Loucy (cell line): ENCODE measurements around the gene COL10A1.

Source experiments
- H2AFZ ChIP-seq: fragments of 200-600 bp; sonication (generic); 2 replicates; pipeline ENCODE4 v1.6.0; 2016; ENCODE audit warnings: antibody characterized with exemption, mild to moderate bottlenecking, low read length, moderate library complexity
- H3F3A ChIP-seq: fragments of 200-600 bp; 2 replicates; pipeline ENCODE4 v1.6.0; 2016; ENCODE audit warnings: antibody characterized with exemption, low read depth, mild to moderate bottlenecking
- H3K27me3 ChIP-seq: fragments of 200-600 bp; sonication (generic); 2 replicates; pipeline ENCODE4 v1.6.1; 2014; ENCODE audit warnings: low read length, mild to moderate bottlenecking; ENCODE audit not compliant: insufficient read depth, poor library complexity, severe bottlenecking
- H3K36me3 ChIP-seq: fragments of 200-600 bp; sonication (generic); 2 replicates; pipeline ENCODE4 v1.6.1; 2016; ENCODE audit warnings: low read length; ENCODE audit not compliant: insufficient read depth
- H3K4me1 ChIP-seq: fragments of 200-600 bp; sonication (generic); 2 replicates; pipeline ENCODE4 v1.5.1; 2014; ENCODE audit warnings: low read length, mild to moderate bottlenecking; ENCODE audit not compliant: insufficient read depth, poor library complexity, severe bottlenecking
- H3K4me2 ChIP-seq: fragments of 200-600 bp; sonication (generic); 2 replicates; pipeline ENCODE4 v1.6.0; 2014; ENCODE audit warnings: antibody characterized with exemption, low read length, low read depth, mild to moderate bottlenecking; ENCODE audit not compliant: poor library complexity, severe bottlenecking
- H3K4me3 ChIP-seq: fragments of 200-600 bp; sonication (generic); 2 replicates; pipeline ENCODE4 v1.5.1; 2014; ENCODE audit warnings: low read length, mild to moderate bottlenecking, mixed read lengths; ENCODE audit not compliant: poor library complexity, severe bottlenecking
- H3K79me2 ChIP-seq: fragments of 200-600 bp; sonication (generic); 2 replicates; pipeline ENCODE4 v1.6.1; 2014; ENCODE audit warnings: low read length; ENCODE audit not compliant: insufficient read depth
- H3K9ac ChIP-seq: fragments of 200-600 bp; sonication (generic); 2 replicates; pipeline ENCODE4 v1.6.0; 2014; ENCODE audit warnings: mild to moderate bottlenecking, low read depth, low read length, moderate library complexity; ENCODE audit not compliant: poor library complexity, severe bottlenecking
- H3K9me2 ChIP-seq: fragments of 200-600 bp; sonication (generic); replicated peaks from 2 replicates; pipeline ENCODE4 v1.6.1; 2016; ENCODE audit warnings: low read depth, low read length, mixed read lengths
- H3K9me3 ChIP-seq: fragments of 200-600 bp; sonication (generic); 2 replicates; pipeline ENCODE4 v1.6.1; 2014; ENCODE audit warnings: mild to moderate bottlenecking, antibody characterized with exemption, low read length, low read depth; ENCODE audit not compliant: insufficient read depth
- H4K20me1 ChIP-seq: fragments of 200-600 bp; sonication (generic); 2 replicates; pipeline ENCODE4 v1.6.0; 2014; ENCODE audit warnings: antibody characterized with exemption, low read length, mild to moderate bottlenecking; ENCODE audit not compliant: insufficient read depth, poor library complexity, severe bottlenecking
- EZH2phosphoT487 ChIP-seq: fragments of 200-600 bp; IDR thresholded peaks from 2 replicates; pipeline ENCODE4 v1.6.1; 2018; ENCODE audit warnings: antibody characterized with exemption, mild to moderate bottlenecking, moderate library complexity, borderline replicate concordance
- TF ChIP-seq, protein P1 (sequence below): fragments of 200-600 bp; sonication (generic); conservative IDR thresholded peaks from 2 replicates; pipeline ENCODE4 v1.5.1; 2014; ENCODE audit warnings: mild to moderate bottlenecking, antibody characterized with exemption, low read length

The COL10A1 gene

DNA sequence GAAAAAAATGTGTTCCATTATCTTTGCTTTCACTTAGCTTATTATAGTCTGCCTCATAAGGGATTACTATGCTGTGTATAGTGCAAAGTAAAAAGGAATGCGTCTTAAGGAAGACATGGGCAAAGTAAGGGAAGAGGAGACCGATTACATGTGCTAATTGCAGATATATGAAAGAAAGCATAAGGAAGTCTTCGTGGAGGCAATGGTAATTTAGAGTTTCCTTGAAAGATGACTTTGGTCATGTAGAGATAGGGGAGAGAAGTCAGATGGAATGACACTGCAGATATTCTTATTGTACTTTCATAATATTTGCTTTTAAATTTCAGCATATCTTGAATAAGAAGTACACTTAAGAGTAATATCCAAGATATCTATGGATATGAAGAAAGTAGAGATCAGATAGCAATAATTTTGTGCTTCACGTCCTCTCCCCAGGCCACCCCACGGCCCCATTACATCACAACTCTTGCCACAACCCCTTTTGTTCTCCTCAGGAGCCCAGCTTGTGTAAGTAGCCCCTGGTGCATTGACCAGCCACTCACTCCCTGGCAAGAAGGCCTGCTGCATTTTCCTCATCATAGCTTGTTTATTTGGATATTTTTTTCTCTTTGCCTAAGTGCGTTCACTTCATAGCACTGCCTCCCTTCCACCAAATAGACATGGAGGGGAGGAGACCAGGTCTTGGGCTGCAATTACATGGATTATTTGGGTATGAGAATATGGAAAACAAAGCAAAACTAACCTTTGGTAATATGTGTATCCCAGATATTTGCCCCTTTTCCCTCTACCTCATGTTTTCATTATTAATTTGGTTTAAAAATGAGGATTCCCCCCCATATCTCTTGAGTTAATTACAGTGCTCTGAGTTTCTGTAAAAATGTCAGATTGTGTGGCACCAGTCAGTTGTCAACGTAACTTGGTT lies 30.7 kb upstream of the COL10A1 start:
- H4K20me1 ChIP-seq: no peaks in the 10 kb centered on the region
- H3F3A ChIP-seq: no peaks in the 10 kb centered on the region
- no peaks in the 10 kb centered on the region for H3K4me1 ChIP-seq
- no peaks in the 10 kb centered on the region for H3K79me2 ChIP-seq
- no peaks in the 10 kb centered on the region for H3K36me3 ChIP-seq
- no peak overlapping the region for H3K9ac ChIP-seq
- no peak overlapping the region for H3K4me3 ChIP-seq
- no peak for TF ChIP-seq EZH2phosphoT487
- TF ChIP-seq, protein P1, sequence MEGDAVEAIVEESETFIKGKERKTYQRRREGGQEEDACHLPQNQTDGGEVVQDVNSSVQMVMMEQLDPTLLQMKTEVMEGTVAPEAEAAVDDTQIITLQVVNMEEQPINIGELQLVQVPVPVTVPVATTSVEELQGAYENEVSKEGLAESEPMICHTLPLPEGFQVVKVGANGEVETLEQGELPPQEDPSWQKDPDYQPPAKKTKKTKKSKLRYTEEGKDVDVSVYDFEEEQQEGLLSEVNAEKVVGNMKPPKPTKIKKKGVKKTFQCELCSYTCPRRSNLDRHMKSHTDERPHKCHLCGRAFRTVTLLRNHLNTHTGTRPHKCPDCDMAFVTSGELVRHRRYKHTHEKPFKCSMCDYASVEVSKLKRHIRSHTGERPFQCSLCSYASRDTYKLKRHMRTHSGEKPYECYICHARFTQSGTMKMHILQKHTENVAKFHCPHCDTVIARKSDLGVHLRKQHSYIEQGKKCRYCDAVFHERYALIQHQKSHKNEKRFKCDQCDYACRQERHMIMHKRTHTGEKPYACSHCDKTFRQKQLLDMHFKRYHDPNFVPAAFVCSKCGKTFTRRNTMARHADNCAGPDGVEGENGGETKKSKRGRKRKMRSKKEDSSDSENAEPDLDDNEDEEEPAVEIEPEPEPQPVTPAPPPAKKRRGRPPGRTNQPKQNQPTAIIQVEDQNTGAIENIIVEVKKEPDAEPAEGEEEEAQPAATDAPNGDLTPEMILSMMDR: no peak
- H3K4me2 ChIP-seq: no peak overlapping the region
- H3K9me2 ChIP-seq: no peaks in the 10 kb centered on the region
- H3K9me3 ChIP-seq: no peaks in the 10 kb centered on the region
- H3K27me3 ChIP-seq: no peaks in the 10 kb centered on the region
- no peak overlapping the region for H2AFZ ChIP-seq

DNA sequence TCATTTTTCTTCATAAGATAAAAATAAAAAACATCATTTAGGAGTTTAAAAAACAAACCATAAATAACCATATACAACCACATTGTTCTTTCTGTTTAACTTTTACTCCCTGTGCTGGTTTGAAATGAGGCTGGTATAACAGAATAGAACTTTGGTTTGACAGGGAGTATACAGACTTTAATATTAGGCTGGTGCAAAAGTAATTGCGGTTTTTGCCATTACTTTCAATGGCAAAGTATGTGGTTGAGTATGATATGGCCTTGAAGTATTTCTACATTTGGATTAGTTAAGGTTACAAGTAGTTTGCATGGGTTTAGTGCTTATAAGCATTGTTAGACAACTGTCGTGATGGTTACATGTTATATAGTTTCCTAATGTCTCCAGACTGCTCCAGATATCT lies 29.0 kb upstream of the COL10A1 start:
- Histone ChIP-seq H3K4me1 (no peaks in the 10 kb centered on the region), H3K9ac (no peak overlapping the region), H3K4me3 (no peak overlapping the region), H3K4me2 (no peak overlapping the region), H3K9me2 (no peaks in the 10 kb centered on the region), H3K36me3 (no peaks in the 10 kb centered on the region), H2AFZ (no peak overlapping the region), H3F3A (no peaks in the 10 kb centered on the region), H4K20me1 (no peaks in the 10 kb centered on the region), H3K27me3 (no peaks in the 10 kb centered on the region), H3K79me2 (no peaks in the 10 kb centered on the region), H3K9me3 (no peaks in the 10 kb centered on the region)
- TF ChIP-seq, protein P1: no peak
- TF ChIP-seq EZH2phosphoT487: no peak

DNA sequence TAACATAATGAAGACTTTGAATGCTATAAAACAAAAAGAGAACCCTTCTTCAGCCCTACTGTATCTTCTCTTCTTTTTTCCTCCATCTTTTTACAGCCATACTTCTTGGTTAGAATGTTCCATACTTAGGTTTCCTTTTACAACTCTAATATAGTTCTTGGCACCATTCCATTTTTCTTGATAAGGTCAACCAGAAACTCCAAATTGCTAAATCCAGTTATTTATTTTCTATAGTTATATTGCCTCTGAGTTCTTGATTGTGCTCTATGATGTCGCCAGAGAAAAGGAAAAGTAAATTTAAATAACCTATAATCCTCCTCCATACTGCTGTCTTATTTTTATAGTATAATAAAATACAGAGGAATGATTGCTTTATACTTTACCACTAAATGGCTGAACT lies 26.7 kb upstream of the COL10A1 start:
- TF ChIP-seq EZH2phosphoT487: no peak
- TF ChIP-seq, protein P1: no peak
- Histone ChIP-seq H3K79me2 (no peaks in the 10 kb centered on the region), H3K36me3 (no peaks in the 10 kb centered on the region), H3F3A (no peaks in the 10 kb centered on the region), H3K9ac (no peak overlapping the region), H2AFZ (no peak overlapping the region), H3K4me1 (no peaks in the 10 kb centered on the region), H4K20me1 (no peaks in the 10 kb centered on the region), H3K4me3 (no peak overlapping the region), H3K9me3 (no peaks in the 10 kb centered on the region), H3K27me3 (no peaks in the 10 kb centered on the region), H3K4me2 (no peak overlapping the region), H3K9me2 (no peaks in the 10 kb centered on the region)
